Suppressor macrophage (primary cell): Measurements from ENCODE around the gene GPR158.

ENCODE experiments used
- DNase-seq, 4 experiments: peaks; one replicate each; pipeline ENCODE4 v3.0.0-alpha.2; 2020 to 2022

The GPR158 gene

GRCh38 chr10:25198151-25198550, 23.4 kb downstream of the GPR158 start:
- no peak for DNase-seq

DNA sequence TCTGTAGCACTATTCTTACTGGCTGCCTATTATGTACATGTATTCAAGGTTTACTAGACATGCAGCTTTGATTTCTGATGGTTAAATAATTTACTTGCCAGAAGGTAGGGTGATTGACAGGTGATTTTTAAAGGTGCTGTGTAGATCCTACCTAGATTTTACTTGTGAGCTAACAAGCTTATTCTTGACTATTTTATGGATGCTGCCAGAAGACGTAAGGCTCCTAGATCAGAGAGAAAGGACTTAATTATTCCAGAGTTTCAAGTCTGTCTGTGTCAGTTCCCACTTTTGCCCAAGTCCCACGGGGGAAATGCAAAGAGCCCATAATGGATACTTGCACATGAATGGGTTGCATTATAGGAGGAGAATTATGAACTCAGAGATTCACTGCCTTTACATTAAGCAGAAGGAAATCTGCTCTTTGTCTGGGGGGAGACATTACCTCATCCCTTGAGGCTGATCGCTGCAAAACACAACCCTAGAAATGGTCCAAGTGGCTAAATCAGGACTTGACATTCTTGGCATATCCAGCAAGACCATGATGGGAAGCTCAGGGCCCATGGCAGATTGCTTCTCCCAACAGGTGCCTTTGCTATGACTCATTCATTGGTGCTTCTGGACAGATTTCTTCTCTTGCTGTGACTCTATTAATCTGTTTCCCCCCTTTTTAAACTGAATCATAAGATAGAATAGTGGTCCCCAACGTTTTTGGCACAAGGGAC, 32.1 kb downstream of the GPR158 start:
- no peak for DNase-seq

- DNase-seq = no peak
Measured at GRCh38 chr10:25209618-25210017, 34.8 kb downstream of the GPR158 start.

GRCh38 chr10:25210265-25210664, 35.5 kb downstream of the GPR158 start:
- DNase-seq = no peak

- no peak for DNase-seq
Measured at GRCh38 chr10:25220156-25220555, 45.4 kb downstream of the GPR158 start.

- DNase-seq = no peak
Measured at GRCh38 chr10:25222085-25222660, 47.4 kb downstream of the GPR158 start.

GRCh38 chr10:25226775-25227682, 52.2 kb downstream of the GPR158 start:
- DNase-seq = peak; percentile 19 to 31 (median 22)

DNA sequence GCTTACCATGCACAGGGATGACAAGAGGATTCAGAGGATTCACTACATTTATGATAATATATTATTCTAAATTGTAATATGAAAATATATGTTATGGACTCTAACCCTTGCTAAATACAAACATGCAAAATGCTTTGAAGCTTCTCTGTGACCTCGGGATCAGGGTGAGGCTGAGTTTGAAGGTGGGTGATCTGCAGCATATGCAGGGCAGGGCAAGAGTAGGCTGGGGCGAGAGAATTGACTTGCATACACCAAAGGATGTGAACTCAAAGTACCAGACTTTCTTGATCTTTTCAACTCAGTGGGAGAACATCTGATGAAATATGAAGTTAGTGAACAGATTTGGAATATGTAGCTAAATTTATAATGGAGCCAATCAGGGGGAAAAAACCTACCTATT, 57.0 kb downstream of the GPR158 start:
- DNase-seq = no peak

DNA sequence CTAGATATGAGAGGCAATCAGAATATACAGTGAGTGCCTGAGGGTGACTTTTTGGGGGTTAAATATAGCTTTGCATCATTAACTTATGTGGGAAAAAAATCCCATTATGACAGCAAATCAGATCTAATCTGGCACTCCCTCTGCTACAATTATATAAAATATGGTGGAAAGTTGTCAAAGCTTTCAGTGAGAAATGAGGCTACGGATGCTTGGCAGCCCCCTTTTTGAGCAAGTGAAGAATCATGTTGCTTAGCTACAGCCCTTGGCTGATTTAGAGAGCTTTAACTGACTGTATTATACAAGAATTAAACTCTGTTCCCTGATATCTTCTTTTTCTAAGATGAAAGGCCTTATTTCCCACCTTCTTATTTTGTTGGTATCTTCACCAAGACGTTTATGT, 57.4 kb downstream of the GPR158 start:
- DNase-seq = no peak

DNA sequence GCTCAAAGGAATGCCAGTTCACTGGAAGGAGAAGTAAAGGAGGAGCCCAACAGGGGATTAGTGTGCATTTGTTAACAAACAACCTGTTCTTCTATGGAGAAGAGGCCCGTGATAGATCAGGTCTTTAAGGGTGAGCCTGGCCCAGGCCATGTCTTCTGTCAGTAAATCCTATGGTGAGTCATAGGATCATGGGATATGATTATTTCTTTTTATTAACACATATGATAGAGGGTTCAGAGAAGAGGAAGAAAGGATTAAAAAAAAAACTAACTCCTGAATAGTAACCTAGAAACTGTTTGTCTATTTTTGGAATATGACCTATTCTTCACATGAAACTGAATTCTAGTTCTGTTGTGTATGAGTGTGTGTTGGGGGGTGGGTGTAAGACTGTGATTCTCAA, 70.4 kb downstream of the GPR158 start:
- DNase-seq = no peak

GRCh38 chr10:25257646-25258045, 82.8 kb downstream of the GPR158 start:
- no peak for DNase-seq

DNA sequence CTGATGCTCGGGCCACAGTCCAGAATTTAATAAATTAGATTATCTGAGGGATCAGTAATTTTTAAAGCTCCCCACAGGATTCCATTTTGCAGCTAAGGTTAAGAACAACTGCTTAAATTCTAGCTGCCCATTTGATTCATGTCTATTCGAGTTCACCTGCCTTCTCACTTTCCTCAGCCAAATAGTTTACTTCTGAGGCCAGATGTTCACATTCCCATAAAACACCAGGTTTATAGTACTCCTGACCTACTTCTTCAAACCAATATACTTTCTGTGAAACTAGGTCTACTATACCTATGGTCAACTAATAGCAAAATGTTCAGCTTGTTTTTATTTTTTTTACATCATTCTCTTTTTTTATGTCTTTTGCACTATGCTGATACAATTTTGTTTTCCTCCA, 86.3 kb downstream of the GPR158 start:
- no peak for DNase-seq

DNA sequence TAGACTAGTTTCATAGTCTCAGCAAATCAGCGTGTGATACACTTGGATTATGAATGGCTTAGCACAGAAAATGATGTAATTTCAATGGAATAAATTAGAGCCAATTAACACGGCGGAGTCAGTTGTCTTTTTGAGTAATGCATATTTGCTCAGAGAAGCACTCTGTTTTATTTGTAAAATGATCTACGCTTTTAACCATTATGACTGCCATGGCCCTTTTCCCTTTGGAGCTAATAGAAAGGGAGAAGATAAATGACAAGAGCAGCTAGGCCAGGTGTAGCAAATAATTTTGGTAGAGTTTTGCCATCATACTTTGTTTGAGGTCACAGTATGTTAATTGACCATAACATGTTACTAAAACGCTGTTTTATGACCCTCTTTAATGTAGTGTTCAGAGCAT, 86.8 kb downstream of the GPR158 start:
- no peak for DNase-seq

DNA sequence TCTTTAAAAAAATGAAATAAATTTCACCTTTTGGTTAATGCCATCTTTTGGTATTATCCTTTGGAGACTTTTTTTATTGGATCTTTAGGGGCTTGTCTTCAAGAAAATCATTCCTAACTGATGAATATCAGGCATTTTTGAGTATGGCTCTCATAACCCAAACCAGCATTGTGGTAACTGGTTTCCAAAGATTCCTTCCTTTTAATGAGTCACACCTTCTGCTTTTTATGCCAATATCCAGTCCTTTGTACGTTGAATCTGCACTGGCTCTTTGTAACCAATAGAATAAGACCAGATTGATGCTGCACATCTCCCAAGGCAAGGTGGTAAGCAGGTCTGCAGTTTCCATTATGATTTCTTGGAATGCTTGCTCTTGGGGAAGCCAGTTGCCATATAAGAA, 89.1 kb downstream of the GPR158 start:
- no peak for DNase-seq

DNA sequence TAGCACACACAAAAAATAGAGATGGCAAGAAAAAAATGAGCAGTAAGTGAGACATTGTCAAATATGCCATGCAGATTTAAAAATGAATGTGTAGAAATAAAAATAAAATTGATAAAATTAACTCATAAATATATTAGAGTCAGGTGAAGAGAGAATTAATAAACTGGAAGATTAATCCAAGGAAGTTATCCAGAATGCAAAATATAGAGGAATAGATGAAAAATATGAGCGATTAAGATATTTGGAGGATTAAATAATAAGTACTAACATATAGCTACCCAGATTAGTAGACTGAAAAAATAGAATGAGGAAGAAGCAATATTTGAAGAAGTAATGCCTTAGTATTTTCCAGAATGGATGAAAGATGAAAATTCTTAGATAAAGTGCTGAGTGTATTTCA, 103.4 kb downstream of the GPR158 start:
- no peak for DNase-seq

DNA sequence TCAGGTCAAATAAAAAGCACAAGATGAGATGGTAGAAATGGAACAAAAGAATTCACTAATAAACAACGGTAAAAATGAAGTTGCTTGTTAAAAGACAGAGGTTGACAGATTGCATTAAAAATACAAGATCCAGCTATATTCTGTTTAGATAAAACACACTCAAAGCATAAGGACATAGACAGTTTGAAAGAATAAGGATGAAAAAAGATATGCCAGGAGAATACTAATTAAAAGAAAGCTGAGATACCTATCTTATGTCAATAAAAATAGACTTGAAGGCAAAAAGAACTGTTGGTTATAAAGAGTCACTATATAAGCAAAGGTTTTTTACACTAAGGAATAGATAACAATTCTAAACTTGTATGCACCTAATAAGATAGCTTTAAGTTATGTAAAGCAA, 105.3 kb downstream of the GPR158 start:
- DNase-seq = no peak

DNA sequence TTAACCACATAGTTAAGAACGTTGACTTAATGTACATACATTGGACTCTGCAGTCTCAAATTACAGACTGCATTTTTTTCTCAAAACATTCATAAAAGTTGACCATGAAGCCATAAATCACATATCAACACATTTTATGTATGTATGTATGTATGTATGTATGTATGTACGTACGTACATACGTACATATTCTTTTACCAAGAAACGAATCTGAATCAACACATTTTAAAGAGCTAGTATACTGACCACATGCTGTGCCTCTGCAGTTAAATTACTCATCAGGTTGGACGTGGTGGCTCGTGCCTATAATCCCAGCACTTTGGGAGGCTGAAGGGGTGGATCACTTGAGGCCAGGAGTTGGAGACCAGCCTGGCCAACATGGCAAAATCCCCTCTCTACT, 105.8 kb downstream of the GPR158 start:
- no peak for DNase-seq

- DNase-seq = no peak
Measured at GRCh38 chr10:25285809-25286208, 111.0 kb downstream of the GPR158 start.

GRCh38 chr10:25288181-25288580, 113.4 kb downstream of the GPR158 start:
- no peak for DNase-seq

DNA sequence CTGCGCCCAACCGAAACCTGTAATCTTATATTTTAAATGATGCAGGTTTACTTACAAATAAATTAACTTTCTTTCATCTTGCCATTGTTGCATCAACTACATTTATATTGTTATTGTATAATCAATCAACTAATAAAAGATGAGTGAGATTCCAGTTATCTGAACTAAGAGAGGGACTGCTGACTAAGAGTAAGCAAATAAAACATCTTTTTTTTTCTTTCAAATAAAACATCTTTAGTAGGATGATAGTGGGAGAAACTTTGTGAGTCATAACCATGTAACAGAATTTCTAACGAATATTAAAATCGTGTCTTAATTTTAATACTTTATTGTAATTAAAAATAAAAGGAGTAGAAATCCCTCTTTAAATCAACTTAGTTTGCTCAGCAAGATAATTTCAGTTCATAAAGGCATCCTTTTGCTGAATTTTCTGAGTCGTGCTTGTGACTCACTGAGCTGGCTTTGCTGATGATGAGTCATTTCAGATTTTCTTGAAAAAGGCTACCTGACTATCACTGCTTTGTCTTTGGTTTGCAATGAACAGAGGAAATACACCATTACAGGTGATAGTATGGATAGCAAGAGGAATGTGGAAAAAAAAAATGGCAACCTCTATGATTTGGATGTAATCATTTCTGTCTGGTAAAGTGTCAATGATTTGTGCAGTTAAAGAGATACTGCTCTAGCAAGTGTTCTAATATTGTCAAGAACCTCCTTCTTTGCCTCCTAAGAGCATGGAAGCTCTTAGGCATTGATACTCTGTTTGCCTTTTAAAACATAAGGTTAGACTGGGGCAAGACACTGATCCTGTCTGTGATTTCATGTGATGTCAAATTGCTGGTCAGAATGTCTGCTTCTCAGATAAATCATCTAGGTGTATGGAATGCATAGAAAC, 119.5 kb downstream of the GPR158 start:
- no peak for DNase-seq

DNA sequence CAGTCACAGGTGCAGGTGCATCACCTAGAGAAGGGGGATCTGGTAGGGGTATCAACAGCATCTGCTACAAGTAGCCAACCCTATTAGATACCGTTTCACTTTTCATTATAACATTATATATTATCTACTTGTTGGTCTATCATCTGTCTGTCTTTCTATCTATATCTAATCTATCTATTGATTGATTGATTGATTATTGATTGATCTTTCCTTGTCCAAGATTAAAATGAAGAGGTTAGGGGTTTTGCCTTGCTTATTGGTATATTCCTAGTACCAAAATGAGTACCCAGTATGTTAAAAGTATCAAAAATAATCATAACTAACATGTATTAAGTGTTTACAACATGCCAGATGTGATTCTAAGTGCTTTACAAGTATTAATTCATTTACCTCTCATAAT, 121.5 kb downstream of the GPR158 start:
- DNase-seq = no peak

GRCh38 chr10:25297466-25297865, 122.7 kb downstream of the GPR158 start:
- DNase-seq = no peak

GRCh38 chr10:25300073-25300472, 125.3 kb downstream of the GPR158 start:
- DNase-seq = no peak
